ENCODE results near the gene ZNF75A.
"Not testable (repeated sequence)": the region's sequence is repeated elsewhere in the genome, so short reads cannot be mapped to it uniquely, and the experiment has no call there.

Gene ZNF75A

DNA sequence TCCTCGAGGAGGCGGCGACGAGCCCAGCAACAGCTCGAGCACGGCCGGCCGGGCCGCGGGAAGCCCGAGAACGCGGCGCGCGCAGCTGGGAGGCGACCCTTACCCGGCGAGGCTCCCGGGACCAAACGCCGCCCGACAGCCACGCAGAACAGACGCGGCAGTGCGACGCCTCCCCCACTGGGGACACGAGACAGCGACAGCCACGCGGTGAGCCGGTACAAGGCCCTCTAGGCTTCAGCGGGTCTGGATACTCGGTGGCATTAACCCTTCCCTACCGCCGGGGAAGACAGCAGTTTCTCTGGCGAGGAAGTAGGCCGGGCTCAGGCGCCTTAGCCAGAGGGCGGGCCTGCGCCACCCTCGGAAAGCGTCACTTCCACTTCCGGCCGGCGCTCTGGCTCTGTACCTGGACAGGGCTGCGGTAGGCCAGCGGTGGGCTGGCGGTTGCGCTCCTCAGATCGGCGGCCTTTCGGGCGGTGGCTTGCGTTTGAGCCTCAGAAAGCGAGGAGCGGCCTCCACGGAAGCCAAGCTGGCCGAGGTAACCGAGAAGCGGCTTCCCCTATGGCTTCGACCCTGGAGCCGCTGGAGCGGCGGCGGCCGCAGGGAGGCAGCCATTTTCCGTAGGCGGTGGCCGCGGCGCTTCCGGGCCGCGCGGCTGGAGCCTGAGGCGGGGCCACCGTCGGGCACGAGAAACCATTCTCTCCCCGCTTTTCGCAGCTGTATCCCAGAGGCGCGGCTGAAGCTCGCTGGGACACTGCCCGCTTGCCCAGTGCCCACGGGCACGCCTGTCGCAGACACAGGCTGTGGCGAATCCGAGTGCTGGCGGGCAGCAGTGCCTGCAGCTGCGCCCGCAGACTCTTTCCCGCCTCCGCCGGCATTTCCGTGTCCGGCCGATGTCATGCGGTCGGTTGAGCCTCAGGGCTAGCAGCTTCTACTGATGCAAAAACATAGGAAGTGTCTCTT is at the start of gene ZNF75A, which contains the start of gene TIGD7:
TSS of gene ZNF75A (plus strand) at position 389 of the 960 bp plus-strand sequence. CDS start 2,932 bp downstream, outside the sequence.
TSS of gene TIGD7 (minus strand) at position 322 of the 960 bp plus-strand sequence. CDS start 4,816 bp downstream, outside the sequence.
- peak; percentile 58 to 67 for DNase-seq (ENCODE audit: low read depth in 1 of 2, low spot score in 1 of 2)

DNA sequence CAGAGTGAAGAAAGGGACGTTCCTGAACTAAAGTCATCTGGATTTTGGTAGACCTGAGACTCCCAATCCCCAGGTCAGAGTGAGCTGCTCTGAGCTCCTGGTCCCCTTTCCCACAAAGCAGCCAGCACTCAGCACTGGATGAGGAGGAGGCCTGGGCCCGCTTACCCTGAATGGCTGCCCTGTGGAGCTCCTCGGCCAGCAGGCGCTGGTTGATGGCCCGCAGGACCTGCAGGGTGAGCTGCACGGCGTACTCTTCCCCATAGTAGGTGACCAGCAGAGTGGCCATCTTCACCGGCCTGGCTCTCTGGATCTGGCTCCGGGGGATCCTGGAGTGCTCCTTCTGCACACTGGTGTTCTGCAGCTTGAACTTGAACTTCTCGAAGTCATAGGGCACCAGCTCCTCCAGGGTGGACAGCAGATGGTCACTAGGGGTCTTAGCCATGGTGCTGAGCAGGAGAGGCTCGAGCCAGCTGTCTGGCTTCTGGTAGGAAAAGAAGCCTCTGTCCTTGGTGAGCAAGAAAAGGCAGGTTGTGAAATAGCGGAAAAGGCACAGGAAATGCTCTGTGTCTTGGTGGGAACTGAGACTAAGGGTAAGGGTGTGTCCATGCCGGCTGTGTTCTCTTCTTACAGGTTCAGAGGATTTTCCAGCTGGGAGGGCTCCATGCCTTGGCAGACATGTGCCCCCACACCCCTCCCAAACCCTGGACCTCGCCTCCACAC is 49.0 kb upstream of the ZNF75A start, which contains the start of gene MEFV:
TSS of gene MEFV (minus strand) at position 488 of the 720 bp plus-strand sequence. CDS start at position 442, 46 bp downstream.
- DNase-seq (ENCODE audit: low read depth in 1 of 2, low spot score in 1 of 2), result no peak

DNA sequence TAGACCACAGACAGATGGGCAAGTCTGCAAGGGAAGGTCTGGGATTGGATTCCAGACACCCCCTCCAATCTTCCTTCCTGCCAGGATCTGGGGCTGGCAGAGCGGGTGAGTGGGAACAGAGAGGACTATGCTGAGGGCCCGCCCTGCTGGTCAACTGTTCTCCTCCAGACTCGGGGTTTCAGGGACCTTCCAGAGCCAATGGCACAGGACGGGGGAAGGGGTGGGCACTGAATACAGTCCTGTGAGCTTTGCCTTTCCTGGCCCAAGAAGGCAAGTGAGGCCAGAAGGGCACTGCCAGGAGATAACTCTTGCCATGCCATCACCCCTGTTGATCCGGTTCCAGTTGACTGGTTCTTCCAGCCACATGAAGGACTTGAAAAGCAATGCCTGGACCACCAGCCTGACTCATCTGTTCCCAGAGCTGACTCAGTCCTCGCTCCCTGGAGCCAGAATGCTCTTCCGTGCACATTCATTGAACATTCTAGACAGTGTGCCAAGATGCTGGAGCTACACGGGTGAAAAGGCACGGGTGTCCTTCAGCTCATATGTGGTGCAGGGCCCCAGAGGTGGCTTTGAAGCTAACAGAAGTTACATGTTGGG is 48.3 kb upstream of the ZNF75A start:
- no peak for DNase-seq (ENCODE audit: low read depth in 1 of 2, low spot score in 1 of 2)

DNA sequence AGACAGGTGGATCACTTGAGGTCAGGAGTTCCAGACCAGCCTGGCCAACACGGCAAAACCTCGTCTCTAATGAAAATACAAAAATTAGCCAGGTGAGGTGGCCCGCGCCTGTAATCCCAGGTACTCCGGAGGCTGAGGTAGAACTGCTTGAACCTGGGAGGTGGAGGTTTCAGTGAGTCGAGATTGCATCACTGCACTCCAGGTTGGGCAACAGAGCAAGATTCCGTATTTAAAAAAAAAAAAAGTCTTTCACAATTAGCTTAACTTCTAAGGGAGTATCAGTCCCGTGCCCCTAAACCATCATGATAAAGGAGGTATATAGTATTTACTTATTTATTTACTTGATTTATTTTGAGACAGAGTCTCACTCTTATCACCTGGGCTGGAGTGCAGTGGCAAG is 45.5 kb upstream of the ZNF75A start:
- DNase-seq (ENCODE audit: low read depth in 1 of 2, low spot score in 1 of 2), result no peak

DNA sequence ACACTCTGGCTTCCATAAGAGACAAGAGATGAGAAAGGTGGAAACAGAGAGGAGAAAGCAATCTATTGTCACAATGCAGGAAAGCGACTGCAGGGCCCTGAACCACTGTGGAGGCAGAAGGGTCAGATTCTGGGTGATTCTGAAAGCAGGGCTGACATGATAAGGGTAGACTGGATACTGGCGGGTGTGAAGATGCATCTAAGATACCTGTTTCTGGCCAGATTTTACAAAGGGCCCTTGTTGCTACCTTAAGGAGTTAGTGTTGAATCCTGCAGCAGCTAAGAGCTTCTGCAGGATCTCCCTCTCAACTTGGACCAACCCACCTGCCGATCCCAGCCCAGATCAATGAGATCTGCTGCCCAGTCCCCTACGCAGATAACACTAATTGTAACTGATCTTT is 42.8 kb upstream of the ZNF75A start:
- no peak for DNase-seq (ENCODE audit: low read depth in 1 of 2, low spot score in 1 of 2)

DNA sequence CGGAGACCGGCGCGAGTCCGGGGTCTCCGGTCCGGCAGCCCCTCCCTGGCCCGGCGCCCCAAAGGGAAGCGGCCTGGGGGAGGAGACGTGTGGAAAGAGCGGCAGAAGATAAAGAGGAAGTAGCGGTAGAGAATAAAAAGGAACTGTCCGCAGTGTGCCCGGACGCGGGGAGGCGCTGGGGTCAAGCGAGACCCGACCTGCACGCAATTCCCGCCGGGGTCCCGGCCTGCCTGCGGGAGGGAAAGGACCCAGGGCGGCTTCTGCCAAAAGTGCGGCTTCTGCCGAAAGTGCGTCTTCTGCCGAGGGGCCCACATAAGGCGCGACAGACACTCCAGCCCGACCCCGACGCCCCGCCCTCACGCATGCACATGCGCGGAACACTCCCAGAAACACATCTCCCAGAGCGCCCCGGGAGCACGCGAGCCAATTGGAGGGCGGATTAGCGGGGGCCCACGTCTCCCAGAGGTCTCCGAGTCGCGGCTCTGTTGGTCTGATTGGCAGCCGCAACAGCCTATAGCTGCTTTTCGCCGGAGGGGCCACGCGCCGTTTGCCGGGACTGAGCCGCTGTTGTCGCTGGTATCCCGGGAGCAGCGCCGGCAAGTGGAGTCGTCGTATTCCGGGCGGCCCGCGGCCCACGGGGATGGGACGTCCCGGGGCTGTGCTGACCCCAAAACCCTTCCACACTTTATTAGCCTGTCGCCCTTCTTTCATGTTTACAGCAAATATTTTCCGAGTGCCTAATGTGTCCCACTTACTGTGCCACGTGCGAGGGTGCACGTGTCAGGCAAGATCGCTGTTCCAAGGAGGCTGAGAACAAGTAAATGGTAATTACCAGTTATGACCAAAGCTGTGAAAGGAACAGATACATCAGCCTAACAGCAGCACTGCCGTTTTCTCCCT is 40.9 kb upstream of the ZNF75A start:
- DNase-seq (ENCODE audit: low read depth in 1 of 2, low spot score in 1 of 2), result peak; percentile 91 to 92

DNA sequence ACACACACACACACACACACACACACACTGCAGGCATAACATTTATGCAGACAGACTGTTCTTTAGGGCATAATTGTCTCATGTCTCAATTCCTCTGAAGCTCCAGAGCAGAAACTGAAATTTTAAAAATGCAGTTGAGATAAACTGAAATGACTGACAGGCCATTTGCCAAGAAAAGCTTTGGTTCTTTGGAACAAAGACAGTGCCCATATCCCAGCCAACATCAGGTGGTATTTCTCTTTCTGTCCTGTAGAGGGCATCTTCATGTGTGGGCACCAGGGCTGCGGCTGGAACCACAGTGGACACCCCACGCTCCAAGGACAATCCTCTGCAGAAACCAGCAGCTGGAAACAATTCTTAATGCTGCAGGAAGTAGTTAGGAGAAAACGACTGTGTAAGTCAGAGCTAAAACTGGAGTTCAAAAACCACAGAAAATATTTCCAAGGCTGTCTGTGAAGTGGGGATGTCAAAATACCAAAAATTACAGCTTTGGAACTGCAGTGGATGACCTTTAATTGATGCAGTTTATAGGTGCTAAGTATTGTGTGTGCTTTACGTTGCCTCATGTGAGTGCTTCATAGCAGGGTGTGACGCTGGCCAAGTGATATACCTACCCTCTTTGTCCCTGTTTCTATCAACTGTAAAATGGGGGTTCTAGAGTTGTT is 38.3 kb upstream of the ZNF75A start:
- DNase-seq (ENCODE audit: low read depth in 1 of 2, low spot score in 1 of 2), result no peak

GRCh38 chr16:3268294-3268693 is 37.0 kb upstream of the ZNF75A start:
- DNase-seq (ENCODE audit: low read depth in 1 of 2, low spot score in 1 of 2), result no peak

DNA sequence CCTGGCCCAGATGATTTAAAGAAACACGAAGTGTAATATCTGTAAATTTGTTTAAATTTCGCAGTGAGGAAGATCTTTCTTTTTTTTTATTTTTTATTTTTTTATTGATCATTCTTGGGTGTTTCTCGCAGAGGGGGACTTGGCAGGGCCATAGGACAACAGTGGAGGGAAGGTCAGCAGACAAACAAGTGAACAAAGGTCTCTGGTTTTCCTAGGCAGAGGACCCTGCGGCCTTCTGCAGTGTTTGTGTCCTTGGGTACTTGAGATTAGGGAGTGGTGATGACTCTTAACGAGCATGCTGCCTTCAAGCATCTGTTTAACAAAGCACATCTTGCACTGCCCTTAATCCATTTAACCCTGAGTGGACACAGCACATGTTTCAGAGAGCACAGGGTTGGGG is 34.6 kb upstream of the ZNF75A start:
- not testable (repeated sequence) for DNase-seq (ENCODE audit: low read depth in 1 of 2, low spot score in 1 of 2)

DNA sequence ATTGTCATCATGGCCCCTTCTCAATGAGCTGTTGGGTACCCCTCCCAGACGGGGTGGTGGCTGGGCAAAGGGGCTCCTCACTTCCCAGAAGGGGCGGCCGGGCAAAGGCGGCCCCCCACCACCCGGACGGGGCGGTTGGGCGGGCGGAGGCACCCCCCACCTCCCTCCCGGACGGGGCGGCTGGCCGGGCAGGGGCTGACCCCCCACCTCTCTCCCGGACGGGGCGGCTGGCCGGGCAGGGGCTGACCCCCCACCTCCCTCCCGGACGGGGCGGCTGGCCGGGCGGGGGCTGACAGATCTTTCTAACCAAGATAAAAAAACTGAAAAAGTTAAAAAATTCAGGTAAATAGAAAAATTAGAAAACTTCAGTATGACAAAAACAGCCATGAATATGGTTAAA is 34.0 kb upstream of the ZNF75A start:
- not testable (repeated sequence) for DNase-seq (ENCODE audit: low read depth in 1 of 2, low spot score in 1 of 2)

- DNase-seq (ENCODE audit: low read depth in 1 of 2, low spot score in 1 of 2), result no peak
Measured at GRCh38 chr16:3274490-3274889, 30.8 kb upstream of the ZNF75A start.

GRCh38 chr16:3274947-3275346 is 30.4 kb upstream of the ZNF75A start:
- no peak for DNase-seq (ENCODE audit: low read depth in 1 of 2, low spot score in 1 of 2)

DNA sequence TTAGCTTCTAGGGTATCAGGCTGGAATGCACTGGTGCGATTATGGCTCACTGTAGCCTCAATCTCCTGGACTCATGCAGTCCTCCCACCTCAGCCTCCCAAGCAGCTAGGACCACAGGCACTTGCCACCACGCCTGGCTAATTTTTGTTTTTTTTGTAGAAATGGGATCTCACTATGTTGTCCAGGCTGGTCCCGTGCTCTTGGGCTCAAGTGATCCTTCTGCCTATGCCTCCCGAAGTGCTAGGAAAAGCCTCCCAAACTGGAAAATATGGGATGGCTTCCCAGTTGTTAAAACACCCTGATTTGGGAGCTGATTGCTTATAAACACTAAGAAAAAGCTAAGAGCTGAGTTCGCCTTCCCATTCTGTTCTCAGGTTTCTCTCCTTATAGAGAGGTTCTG is 28.6 kb upstream of the ZNF75A start:
- DNase-seq (ENCODE audit: low read depth in 1 of 2, low spot score in 1 of 2), result no peak

DNA sequence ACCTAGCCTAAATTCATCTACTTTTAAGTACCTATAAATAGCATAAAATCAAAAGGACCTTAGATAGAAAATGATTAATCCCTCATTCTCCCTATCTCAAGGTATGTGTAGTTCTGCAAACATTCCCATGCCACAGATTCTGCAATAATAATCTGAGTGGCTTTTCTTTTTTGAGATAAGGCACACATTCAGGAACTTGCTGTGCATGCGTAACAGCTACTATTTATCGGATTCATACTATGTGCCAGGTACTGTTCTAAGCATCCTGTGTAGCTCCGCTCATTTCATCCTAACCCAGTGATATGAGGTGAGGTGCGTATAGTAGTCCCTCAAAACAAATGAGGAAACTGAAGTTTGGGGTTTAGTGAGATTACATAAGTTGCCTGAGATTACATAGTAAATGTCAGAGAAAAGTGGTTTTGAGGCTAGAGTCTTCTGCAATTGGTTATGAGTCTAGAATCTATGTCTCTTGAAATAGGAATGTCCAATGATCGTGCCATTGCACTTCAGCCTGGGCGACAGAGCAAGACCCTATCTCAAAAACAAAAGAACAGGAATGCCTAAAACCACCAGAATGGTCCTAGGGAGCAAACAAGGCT is 24.0 kb upstream of the ZNF75A start:
- DNase-seq (ENCODE audit: low read depth in 1 of 2, low spot score in 1 of 2), result no peak

GRCh38 chr16:3282103-3282729 is 23.1 kb upstream of the ZNF75A start:
- peak in 1 of 2 donors; percentile 9 for DNase-seq (ENCODE audit: low read depth in 1 of 2, low spot score in 1 of 2)

DNA sequence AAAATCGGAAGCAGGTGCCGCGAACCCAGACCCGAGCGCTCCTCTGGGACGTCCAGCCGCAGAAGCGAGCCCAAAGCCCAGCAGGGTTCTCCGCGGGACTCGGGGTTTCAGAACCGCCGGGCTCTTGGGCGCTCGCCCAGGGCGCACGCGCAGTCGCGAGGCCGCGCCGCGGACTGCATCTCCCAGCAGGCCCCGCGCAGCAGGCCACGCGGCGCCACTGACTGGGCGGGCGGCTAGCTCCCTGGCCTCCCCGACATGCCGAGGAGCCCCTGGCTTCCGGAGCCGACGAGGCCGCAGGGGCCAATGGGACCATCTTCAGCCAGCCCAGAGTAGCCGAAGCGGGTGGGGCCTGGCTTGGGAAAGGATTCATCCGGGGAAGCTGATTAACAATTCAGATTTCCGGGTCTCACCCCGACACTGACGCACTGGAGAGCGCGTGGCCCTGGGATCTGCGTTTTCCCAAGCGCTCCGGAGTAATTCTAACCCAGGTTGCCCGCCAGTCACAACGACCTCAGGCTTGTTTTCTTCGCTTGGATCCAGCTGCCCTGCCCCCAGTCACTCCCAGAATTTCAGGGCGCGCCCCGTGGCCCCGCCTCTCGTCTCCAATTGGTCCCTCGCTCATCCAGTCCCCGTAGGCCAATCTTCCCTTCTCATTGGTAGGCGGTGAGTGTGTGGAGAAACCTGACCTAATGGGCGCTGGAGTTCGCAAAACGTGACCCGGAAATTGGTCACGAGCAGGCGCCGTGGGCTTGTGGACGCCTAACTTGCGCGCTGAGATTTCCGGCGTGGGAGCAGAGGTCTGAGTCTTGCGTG is 22.4 kb upstream of the ZNF75A start, which contains the start of gene ZNF263:
TSS of gene ZNF263 (plus strand) at position 762 of the 813 bp plus-strand sequence. CDS start 328 bp downstream, outside the sequence.
- peak; percentile 82 to 86 for DNase-seq (ENCODE audit: low read depth in 1 of 2, low spot score in 1 of 2)

- DNase-seq (ENCODE audit: low read depth in 1 of 2, low spot score in 1 of 2), result no peak
Measured at GRCh38 chr16:3283543-3284447, 21.5 kb upstream of the ZNF75A start.

Data from activated T-helper 1 cell treated with anti-CD3 and anti-CD28 coated beads, Interleukin-2, amount 50 U/mL, for 16 hours (primary cell).